ENCODE measurements around the gene TFAP2A. TPM values are rescaled to one million over a fixed set of nuclear protein-coding genes. Genes with fewer than 3 reads are reported as not detected.

Gene TFAP2A
- total RNA-seq, 1 donor from 2014 or later = 0.59 TPM

DNA sequence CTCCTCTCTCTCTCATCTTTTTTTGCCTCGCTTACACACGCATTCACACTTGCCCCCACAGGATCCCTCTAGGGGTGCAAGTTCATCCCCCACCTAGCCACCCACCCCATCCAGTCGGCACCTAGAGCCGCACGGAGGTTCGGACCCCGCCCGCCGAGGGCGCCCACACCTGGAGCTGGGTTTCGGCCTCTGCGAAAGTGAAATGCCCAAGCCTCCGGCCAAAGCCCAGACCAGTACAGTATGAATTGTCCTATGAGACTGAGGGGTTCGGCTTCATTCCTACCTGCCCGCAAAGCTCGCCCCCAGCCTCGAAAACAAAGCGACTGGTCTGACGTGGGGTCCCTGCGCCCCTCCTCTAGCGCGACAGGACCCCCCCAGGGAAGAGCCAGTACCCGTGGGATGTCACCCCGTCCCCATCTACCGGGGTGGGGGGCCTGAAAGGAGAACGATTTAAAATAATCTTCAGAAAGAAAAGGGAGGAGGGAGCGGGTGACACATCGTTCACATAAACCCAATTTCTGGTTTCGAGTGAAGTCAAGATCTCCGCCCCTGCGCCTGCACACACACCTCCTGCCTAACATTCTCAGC, 1.5 kb downstream of the TFAP2A start:
- no peak for DNase-seq (ENCODE audit: low read depth)

DNA sequence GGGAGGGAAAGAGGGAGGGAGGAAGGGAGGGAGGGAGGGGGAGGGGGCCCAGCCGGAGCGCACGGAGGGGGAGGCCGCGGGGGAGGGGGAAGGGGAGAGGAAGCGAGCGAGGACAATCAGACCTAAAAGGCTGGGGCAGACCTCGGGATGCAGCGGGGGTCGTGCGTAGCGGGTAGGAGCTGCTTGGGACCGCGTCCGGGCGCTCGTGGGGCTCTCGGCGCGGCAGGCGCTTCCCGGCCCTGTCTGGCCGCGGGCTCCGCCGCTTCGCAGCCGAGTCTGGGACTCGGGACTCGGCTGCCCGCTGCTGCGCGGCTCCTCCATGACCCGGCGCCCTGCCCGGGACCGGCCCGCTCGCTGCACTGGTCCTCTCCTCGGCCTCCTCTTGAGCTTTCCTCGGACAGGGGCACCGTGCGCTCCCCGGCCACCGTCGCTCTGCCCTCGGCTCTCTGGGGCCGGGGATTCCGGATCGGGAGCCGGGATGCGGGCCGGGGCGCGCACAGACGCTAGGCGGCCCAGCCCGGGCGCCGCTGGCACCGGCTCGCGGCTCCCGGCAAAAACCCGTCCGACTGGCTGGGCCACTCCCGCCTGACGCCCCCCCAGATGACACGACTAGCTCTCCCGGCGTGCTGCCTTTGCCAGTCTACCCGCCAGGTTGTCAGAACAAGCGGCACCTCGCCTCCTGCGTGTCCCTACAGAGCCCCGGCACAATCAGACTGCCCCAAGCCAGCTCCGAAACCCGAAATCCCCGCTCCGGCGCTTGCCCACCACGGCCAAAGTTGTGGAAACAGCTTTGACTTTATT, 2.2 kb downstream of the TFAP2A start:
- DNase-seq (ENCODE audit: low read depth) = peak; percentile 53

DNA sequence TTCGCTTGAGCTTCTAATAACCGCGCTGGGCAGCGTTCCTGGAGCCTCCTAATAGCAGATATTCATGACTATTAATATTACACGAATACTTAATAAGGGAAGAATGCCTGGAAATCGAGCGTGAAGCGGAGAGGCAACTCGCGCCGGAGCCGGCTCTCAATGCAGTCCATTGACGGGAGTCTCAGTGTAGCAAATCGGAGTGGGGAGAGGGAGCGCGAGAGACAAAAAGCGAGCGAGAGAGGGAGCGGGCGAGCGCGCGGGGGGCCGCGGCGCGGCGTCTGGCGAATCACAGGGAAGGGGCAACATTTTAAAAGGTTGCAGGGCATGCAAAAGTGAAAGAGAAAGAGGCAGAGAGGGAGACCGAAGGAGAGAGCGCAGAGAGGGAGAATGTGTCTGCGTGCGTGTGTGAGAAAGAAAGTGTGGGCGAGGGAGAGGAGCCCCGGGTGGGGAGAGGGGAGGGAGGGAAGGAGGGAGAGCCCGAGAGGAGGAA, 2.9 kb downstream of the TFAP2A start:
- peak; percentile 68 for DNase-seq (ENCODE audit: low read depth)

DNA sequence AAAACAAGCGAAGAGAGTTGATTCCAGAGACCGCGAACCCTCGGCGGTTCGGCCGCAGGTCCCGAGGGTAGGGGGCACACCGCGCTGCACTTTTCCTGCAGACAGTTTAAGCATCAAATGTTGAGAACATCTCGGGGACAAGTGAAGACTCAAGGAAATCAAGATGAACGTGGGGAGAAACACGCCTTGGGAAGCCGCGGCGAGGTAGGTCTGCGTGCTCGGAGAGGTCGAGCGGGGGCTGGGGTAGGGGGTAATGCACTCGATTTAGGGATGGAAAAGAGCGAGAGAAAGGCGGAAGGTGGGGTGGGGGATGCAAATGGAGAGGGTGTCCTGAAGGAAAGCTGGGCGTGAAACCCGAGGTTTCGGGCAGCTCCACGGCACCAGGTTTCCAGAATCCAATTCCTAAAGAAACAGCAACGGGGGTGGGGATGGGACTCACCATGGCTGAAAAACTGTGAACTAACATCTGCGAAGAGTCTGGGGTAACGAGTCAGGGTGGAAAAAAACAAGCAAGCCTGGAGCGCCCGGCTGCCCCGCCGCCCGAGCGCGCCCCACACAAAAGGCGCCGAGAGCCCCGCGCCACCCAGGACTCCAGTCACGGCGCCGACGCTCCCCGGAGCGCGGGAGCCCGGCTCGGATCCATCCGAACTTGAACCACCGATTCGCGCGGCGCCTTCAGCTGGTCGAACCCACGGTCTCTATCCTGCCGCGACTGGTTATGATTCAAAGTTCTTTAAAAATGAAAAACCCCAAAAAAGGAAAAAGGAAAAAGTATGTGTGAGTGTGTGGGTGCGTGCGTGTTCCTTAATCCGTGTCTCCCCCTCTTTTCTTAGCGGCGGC, 3.5 kb downstream of the TFAP2A start:
- DNase-seq (ENCODE audit: low read depth) = peak; percentile 37

DNA sequence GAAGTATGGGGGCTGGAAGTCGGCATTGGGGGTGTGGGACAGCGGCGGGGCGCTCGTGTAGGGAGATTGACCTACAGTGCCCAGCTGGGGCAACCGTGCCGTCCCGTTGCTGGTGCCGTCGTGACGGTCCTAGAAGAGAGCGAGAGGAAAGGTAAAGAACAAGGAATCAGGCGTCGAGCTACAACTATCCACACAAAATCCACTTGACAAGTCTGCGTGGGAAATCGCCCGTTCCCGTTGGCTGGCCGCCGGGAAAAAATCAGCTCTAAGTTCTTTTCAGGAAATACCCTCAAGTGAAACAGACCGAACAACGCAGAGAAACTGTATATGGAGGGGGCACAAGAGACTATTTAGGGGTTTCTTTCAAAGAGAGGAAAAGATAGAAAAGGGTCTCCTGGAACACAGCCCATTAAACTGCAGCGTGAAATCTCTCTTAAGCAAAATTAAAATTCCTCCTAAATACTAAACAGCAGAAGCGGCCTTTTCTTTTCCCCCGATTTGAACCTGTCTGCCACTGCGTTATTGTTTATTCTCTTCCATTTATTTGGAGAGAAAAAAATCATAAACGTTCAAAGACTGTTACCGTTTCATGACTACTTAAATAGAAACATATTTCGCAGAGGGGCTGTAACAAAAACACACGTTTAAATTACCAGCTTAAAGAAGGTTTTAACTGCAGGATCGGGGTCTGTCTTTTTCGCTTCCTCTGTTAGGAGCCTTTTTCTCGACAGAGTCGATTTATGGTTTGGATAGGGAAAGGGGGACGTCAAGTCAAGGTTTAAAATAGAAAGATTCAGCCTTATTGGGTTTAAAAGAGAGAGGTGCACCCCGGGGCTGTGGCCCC, 4.4 kb downstream of the TFAP2A start:
- DNase-seq (ENCODE audit: low read depth) = no peak

DNA sequence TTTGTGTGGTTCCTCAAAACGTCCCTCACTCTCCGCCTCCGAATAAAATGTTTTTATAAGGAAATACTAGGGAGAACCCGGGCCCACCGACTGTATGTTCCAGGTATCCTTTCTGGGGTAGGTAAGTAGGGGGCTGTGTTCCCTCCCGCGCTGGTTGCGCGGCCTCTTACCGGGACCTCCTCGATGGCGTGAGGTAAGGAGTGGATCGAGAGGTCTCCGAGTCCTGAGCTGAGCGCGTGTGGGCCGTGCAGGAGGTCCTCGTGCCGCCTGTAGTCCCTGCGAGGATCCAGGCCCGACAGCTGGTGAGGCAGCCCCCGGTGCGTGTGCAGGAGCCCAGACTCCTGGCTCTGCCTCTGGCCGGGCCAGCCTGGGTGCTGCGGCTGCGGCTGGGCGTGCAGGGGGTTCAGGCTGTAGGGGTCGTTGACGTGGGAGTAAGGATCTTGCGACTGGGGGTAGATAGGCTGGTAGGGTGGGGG, 5.1 kb downstream of the TFAP2A start:
- no peak for DNase-seq (ENCODE audit: low read depth)

DNA sequence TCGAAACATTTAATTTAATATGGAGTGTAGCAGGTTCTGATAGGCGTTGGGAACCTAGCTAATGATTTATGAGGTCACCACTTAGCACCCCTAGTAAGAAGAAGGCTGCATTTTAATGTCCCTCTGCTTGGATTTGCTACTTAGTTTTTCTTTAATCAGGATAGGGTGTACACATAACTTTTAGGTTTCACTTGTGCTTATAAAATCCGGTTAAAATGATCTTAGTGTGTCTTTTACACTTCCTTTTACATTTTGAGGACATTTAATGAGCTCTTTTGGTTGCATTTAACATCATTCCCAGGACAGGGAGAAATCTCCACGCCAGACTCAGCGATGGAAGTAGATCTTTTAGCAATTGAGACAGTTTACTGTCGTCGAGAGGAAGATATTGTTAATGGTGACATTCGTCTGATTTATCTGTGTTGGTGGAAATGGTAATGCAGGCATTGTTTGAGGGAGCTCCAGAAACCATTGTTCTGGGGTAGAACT, 5.6 kb downstream of the TFAP2A start:
- no peak for DNase-seq (ENCODE audit: low read depth)

DNA sequence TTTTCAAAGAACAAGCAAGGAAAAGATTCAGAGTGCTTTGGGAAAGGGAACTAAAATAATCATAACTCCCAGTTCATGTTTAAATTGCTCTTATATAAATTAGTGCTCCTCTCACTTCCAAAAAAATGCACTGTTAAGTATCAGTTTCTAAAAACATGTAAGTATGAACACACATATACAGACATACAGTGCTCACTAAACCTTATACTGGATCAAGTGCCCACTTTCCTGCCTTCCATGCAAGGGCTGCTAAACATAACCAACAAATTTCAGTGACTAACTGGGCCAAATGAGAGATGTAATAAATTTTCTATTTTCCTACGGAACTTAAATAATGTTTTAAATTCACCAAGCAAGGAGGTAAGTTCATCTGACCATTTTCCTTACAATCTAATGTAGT, 6.4 kb downstream of the TFAP2A start:
- no peak for DNase-seq (ENCODE audit: low read depth)

DNA sequence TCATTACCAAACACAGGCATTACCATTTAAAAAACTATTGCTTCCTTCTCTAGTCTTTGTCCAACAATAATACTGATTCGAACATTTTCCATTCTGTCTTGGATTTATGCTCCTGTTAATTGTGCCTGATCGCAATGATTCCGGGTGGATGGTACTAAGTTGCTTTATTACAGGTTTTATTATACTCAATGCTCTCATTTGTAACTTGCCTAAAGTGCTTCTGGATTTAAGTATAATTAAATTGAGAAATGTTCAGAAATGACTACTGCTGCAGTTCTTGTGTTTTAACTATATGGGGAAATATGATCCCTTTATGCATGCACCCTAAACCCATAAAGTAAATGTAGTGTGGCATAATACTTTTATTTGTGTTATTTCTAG, 7.2 kb downstream of the TFAP2A start:
- no peak for DNase-seq (ENCODE audit: low read depth)

DNA sequence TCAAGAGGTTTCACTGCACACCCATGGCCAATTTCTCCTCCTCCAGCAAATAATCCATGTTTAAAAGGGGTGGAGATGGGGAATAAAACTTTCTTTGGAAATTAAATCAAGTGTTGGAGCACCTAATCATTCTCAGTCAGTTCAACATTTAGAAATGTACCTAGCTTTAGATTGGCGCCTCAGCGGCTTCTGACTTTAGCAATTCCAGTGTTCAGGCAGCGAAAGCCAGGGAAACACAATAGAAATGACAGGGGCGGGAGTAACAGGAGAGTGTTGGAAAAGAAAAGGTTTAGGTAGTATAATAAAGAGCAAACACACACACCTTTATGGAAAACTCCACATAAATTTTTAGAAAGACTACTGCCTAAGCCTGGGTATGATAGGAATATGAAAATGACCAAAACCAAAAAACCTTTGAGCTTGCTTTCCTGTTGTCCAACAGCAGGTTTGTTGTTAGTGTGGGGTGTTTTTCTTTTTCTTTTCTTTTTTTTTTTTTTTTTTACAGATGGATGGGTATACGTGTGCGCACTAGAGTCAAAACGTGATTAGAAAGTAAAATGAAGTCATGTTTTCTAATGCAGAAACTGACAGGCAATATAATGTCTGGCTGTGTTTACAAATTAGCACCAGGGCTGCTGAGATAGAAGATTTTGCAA, 7.7 kb downstream of the TFAP2A start:
- no peak for DNase-seq (ENCODE audit: low read depth)

DNA sequence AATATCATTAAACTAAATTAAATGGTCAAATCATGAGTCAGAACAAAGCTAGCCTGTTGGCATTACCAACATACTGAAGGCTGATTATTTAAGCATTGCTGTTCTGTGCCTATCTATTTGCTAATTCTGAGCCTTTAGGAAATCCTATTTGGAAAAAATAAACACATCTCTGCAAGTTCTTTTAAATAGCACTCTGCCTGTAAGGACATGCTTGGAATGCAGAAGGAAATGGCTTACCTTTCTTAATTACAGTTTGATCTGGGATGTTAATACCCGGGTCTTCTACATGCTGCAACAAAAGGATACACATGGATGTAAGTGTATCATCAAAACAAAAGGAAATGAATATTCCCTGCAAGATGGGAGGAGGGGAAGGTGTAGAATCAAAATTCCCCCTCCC, 8.3 kb downstream of the TFAP2A start:
- DNase-seq (ENCODE audit: low read depth) = no peak

DNA sequence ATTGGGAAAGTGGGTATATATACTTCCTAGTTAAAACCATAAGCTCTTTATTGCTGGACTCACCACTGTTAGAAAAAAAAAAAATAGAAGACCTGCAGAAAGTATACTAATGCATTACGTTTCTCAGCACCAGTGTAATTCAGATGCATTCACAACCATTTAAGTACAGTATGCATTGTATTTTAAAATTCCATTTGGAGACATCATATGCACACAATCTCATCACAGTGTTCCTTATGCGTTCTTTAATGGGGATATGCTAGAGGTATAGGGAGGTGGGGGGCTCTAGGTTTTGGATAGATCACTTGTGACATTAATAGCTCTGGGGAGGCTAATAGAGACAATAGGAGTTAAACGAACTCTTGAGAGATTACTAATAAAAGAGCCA, 9.4 kb downstream of the TFAP2A start:
- no peak for DNase-seq (ENCODE audit: low read depth)

DNA sequence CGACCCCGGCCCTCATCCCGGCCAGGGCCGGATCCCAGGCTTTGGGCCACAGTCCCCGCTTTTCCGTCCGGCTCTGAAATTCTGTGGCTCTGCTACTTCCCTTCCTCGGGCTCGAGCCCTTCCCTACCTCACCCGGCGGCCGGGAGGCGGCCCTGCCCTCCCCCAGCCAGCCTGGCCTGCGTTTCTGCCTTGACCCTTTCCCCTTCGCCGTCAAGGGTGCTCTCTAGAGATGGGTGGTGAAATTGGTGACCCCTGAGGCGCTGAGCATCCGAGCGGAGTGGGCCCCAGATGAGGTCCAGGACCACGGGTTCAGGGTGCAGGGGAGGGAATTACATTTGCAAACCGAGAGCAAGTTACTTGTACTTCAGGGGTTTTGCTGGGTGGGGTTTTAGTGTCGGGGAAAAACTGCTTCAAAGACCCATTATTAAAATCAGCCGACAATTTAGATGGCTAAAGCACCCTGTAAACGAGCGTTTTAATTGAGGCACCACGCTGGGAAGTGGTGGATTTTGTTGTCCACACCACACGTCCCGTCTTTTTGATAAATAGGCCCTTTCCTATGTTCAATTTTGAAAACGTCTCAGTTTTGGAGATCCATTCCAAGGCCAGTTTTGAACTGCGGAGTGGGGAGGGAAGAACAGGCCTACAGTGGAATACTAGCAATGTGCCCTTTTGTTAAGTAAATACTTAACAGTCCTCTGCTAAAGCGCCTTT, 9.9 kb downstream of the TFAP2A start:
- no peak for DNase-seq (ENCODE audit: low read depth)

DNA sequence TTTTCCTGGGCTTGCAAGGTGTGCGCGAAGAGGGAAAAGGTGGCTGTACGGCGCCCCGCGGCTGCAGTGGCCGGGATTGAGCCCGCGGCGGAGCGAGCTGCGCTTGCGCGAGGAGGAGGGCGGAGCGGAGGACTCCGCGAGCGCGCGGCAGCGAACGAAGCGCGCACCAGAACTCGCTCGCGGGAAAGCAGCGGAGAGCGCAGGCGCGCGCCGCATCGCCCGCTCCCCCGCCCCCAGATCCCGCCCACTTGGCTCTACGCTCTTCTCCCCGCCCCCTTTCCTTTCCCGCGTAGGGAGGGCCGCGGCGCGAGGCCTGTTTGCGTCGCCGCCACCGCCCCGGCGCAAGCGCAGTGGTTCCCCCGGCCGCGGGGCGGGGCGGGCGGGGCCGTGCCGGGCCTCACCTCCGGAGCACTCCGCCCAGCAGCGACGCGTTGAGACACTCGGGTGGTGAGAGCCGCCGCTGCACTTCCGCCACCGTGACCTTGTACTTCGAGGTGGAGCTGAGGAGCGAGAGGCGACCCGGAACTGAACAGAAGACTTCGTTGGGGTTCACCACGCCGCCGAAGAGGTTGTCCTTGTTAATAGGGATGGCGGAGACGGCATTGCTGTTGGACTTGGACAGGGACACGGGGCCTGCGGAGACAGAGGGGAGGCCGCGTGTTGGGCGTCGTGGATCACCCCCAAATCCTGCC, 10.6 kb downstream of the TFAP2A start:
- peak; percentile 91 for DNase-seq (ENCODE audit: low read depth)

DNA sequence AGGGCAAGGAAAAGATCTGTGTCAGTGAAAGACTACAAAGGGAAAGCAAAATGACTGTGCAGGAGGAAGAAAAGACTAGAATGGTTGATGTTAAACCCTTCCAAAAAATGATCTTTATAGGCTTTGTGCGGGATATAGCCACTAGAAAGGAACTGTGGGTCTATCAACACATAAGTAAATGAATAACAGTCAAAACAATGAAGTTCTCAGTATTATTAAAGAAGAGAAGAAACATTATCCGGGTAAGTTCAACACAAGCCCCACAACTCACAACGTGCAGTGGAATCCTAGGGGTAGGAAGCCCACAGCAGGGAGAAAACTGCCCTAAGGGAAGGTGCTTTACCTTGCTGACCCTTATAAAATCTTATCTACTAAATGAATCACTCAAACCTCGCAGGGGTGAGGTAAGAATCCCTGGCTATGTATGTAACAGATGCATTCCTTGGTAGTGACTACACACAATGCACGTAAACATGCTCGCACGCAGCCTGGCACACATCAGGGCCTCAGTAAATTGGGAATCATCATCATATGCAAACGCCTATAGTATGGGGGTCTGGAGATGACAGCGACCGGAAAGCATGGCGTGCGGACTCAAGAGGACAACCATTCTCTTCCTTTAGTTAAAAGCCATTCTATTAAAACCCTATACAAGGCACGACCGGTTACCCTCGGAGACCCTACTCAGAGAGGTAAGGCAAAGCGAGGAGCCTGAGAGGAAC, 11.3 kb downstream of the TFAP2A start:
- DNase-seq (ENCODE audit: low read depth) = no peak

DNA sequence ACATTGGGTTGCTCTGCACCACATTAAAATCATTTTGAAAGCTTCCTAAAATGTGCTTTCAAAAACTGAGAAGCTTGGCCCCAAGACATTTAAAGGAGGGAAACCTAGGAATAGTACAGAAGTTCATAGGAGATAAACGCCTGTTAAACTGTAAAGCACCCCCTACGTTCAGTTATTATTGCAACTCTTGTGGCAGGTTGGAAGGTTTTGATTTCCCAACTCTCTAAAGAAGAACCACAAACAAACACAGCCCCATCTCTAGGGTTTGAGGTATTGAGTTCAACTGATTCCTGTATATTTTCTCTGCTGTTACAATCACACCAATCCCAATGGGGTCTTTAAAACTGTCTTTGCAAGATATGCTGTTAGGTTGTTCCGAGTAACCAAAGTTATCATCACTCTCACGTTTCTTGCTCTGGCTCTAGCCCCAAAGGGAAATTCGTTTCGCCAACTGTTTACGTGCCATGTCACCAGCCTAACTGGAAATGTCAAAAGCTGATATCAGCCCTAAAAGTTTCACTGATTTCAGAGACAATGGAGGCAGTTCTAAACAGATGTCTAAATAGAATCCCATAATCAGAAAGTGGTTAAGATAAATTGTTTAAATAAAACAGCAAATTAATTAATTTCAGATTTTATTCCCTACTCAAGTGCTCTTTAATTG, 12.1 kb downstream of the TFAP2A start:
- DNase-seq (ENCODE audit: low read depth) = no peak

DNA sequence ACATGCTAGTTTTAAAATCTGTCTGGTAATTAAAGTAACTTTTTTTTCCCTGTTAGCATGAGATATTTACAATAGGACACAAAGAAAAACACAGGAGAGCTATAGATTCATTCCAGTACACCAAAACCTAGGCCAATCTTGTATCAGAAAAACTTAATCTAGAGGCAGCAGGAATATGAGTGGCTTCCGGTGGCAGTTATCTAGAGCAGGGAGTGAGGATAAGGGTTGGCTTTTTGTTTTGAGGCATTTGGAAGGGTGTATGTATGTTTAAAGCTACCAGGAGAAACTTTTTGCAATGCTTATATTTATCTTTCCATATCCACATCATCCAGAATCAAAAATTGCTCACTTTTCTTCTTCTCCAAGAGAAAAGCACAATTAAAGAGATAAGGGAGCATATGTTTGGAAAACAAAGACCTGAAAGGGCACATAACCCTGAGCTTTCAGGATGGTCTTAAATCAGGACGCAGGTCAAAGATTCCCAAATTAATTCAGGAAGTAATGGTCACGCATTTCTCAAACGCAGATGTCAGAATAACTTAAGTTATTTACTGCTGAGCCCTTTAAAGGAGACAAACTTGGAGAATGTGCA, 13.1 kb downstream of the TFAP2A start:
- DNase-seq (ENCODE audit: low read depth) = no peak

Data from myocyte (in vitro differentiated cells).